ENCODE results near the gene CDH23. TPM values are rescaled to one million over a fixed set of nuclear protein-coding genes. Genes with fewer than 3 reads are reported as not detected.

The CDH23 gene
- total RNA-seq (1 to 10 TPM; 5.2 to 5.4 TPM), polyA plus RNA-seq (1 to 10 TPM; 1.8 to 2.0 TPM)

- Mint-ChIP-seq H3K9me3 (no peaks in the 10 kb centered on the region), H3K4me3 (peak within 1 kb of the TSS; percentile 58 to 85 (median 73)), H3K36me3 (no peaks in the 10 kb centered on the region), H3K27me3 (peaks cover 48 to 55% of the 10 kb centered on the region in 2 donors), H3K4me1 (peaks cover 4 to 14% (median 9%) of the 10 kb centered on the region in 4 donors), H3K27ac (no peak within 1 kb of the TSS)
- no peak for DNase-seq
- Histone ChIP-seq H3K4me1 (ENCODE audit: insufficient read depth, low read length) (peaks cover 8% of the 10 kb centered on the region), H3K9me3 (ENCODE audit: control insufficient read depth in 1 of 2, low read length in 2 of 2) (no peaks in the 10 kb centered on the region), H3K27ac (ENCODE audit: low read depth, low read length) (no peak within 1 kb of the TSS), H3K36me3 (ENCODE audit: insufficient read depth, low read length) (no peaks in the 10 kb centered on the region), H3K4me3 (ENCODE audit: low read length in 2 of 2) (no peak within 1 kb of the TSS), H3K27me3 (ENCODE audit: insufficient read depth, low read length) (peaks cover 30% of the 10 kb centered on the region)
- POLR2A ChIA-PET (ENCODE audit: partially characterized antibody): interaction anchor here (0.7 kb wide), 1 partner anchor 20 kb away, joined by 3 read pairs; no protein-coding TSS in a partner anchor
- intact Hi-C loops (cut with micrococcal nuclease): no loop called here
- CTCF ChIA-PET (ENCODE audit: partially characterized antibody): interaction anchor here (1.9 kb wide), 2 partner anchors 12 to 174 kb away, joined by 7 read pairs; no protein-coding TSS in a partner anchor
Measured at GRCh38 chr10:71396711-71397295, at the start of gene CDH23. CDH23 (plus strand) TSS chr10:71396920; CDS start chr10:71439832, 42,912 bp downstream.

GRCh38 chr10:71347587-71348395 is 48.9 kb upstream of the CDH23 start:
- Mint-ChIP-seq H3K4me1 (peaks cover 0 to 8% (median 0%) of the 10 kb centered on the region in 4 donors), H3K27me3 (no peaks in the 10 kb centered on the region), H3K4me3 (no peak overlapping the region), H3K36me3 (peaks cover 4 to 12% of the 10 kb centered on the region in 2 donors), H3K9me3 (no peaks in the 10 kb centered on the region), H3K27ac (no peak overlapping the region)
- no peak for DNase-seq
- Histone ChIP-seq H3K9me3 (ENCODE audit: control insufficient read depth in 1 of 2, low read length in 2 of 2) (no peaks in the 10 kb centered on the region), H3K27me3 (ENCODE audit: insufficient read depth, low read length) (no peaks in the 10 kb centered on the region), H3K4me3 (ENCODE audit: low read length in 2 of 2) (no peak overlapping the region), H3K4me1 (ENCODE audit: insufficient read depth, low read length) (no peaks in the 10 kb centered on the region), H3K36me3 (ENCODE audit: insufficient read depth, low read length) (no peaks in the 10 kb centered on the region), H3K27ac (ENCODE audit: low read depth, low read length) (no peak overlapping the region)
- ChIA-PET POLR2A (ENCODE audit: partially characterized antibody) (no interaction called here), CTCF (ENCODE audit: partially characterized antibody) (no interaction called here)
- intact Hi-C loops (cut with micrococcal nuclease): no loop called here

GRCh38 chr10:71348850-71349249 is 47.9 kb upstream of the CDH23 start:
- Mint-ChIP-seq H3K27me3 (no peaks in the 10 kb centered on the region), H3K4me3 (no peak overlapping the region), H3K4me1 (peaks cover 0 to 8% (median 0%) of the 10 kb centered on the region in 4 donors), H3K9me3 (no peaks in the 10 kb centered on the region), H3K27ac (peak overlapping the region in 1 of 7 donors; percentile 15), H3K36me3 (peaks cover 13 to 19% of the 10 kb centered on the region in 2 donors)
- intact Hi-C loops (cut with micrococcal nuclease): no loop called here
- ChIA-PET CTCF (ENCODE audit: partially characterized antibody) (interaction anchor here (0.8 to 0.9 kb wide), 2 partner anchors 29 to 36 kb away, joined by 3 read pairs; no protein-coding TSS in a partner anchor), POLR2A (ENCODE audit: partially characterized antibody) (no interaction called here)
- H3K27ac ChIP-seq (ENCODE audit: low read depth, low read length): no peak overlapping the region
- no peaks in the 10 kb centered on the region for H3K9me3 ChIP-seq (ENCODE audit: control insufficient read depth in 1 of 2, low read length in 2 of 2)
- DNase-seq: no peak
- no peak overlapping the region for H3K4me3 ChIP-seq (ENCODE audit: low read length in 2 of 2)
- no peaks in the 10 kb centered on the region for H3K36me3 ChIP-seq (ENCODE audit: insufficient read depth, low read length)
- no peaks in the 10 kb centered on the region for H3K4me1 ChIP-seq (ENCODE audit: insufficient read depth, low read length)
- H3K27me3 ChIP-seq (ENCODE audit: insufficient read depth, low read length): no peaks in the 10 kb centered on the region

- H3K4me3 Mint-ChIP-seq: no peak overlapping the region
- no peak for DNase-seq
- H3K9me3 Mint-ChIP-seq: no peaks in the 10 kb centered on the region
- H3K27ac Mint-ChIP-seq: no peak overlapping the region
- no peaks in the 10 kb centered on the region for H3K9me3 ChIP-seq (ENCODE audit: control insufficient read depth in 1 of 2, low read length in 2 of 2)
- H3K36me3 Mint-ChIP-seq: peaks cover 14 to 23% of the 10 kb centered on the region in 2 donors
- no peak overlapping the region for H3K27ac ChIP-seq (ENCODE audit: low read depth, low read length)
- H3K4me1 Mint-ChIP-seq: peaks cover 0 to 8% (median 0%) of the 10 kb centered on the region in 4 donors
- no peak overlapping the region for H3K4me3 ChIP-seq (ENCODE audit: low read length in 2 of 2)
- no peaks in the 10 kb centered on the region for H3K27me3 ChIP-seq (ENCODE audit: insufficient read depth, low read length)
- H3K27me3 Mint-ChIP-seq: no peaks in the 10 kb centered on the region
- POLR2A ChIA-PET (ENCODE audit: partially characterized antibody): no interaction called here
- CTCF ChIA-PET (ENCODE audit: partially characterized antibody): interaction anchor here (0.9 kb wide), 1 partner anchor 35 kb away, joined by 3 read pairs; no protein-coding TSS in a partner anchor
- no peaks in the 10 kb centered on the region for H3K36me3 ChIP-seq (ENCODE audit: insufficient read depth, low read length)
- intact Hi-C loops (cut with micrococcal nuclease): no loop called here
- no peaks in the 10 kb centered on the region for H3K4me1 ChIP-seq (ENCODE audit: insufficient read depth, low read length)
Measured at GRCh38 chr10:71349406-71349805, 47.3 kb upstream of the CDH23 start.

- no peaks in the 10 kb centered on the region for H3K4me1 ChIP-seq (ENCODE audit: insufficient read depth, low read length)
- peaks cover 14 to 32% of the 10 kb centered on the region in 2 donors for H3K36me3 Mint-ChIP-seq
- DNase-seq: no peak
- peaks cover 0 to 8% (median 0%) of the 10 kb centered on the region in 4 donors for H3K4me1 Mint-ChIP-seq
- H3K9me3 Mint-ChIP-seq: no peaks in the 10 kb centered on the region
- H3K27ac Mint-ChIP-seq: no peak overlapping the region
- intact Hi-C loops (cut with micrococcal nuclease): no loop called here
- H3K36me3 ChIP-seq (ENCODE audit: insufficient read depth, low read length): peaks cover 2% of the 10 kb centered on the region
- ChIA-PET CTCF (ENCODE audit: partially characterized antibody) (interaction anchor here (1.3 to 1.8 kb wide), 2 partner anchors 10 to 219 kb away, joined by 3 to 4 read pairs; no protein-coding TSS in a partner anchor), POLR2A (ENCODE audit: partially characterized antibody) (no interaction called here)
- no peak overlapping the region for H3K27ac ChIP-seq (ENCODE audit: low read depth, low read length)
- H3K27me3 Mint-ChIP-seq: no peaks in the 10 kb centered on the region
- H3K27me3 ChIP-seq (ENCODE audit: insufficient read depth, low read length): no peaks in the 10 kb centered on the region
- no peak overlapping the region for H3K4me3 Mint-ChIP-seq
- no peak overlapping the region for H3K4me3 ChIP-seq (ENCODE audit: low read length in 2 of 2)
- H3K9me3 ChIP-seq (ENCODE audit: control insufficient read depth in 1 of 2, low read length in 2 of 2): no peaks in the 10 kb centered on the region
Measured at GRCh38 chr10:71351087-71351486, 45.6 kb upstream of the CDH23 start.

- H3K27me3 Mint-ChIP-seq: no peaks in the 10 kb centered on the region
- CTCF ChIA-PET (ENCODE audit: partially characterized antibody): interaction anchor here (1.3 to 1.8 kb wide), 2 partner anchors 9 to 38 kb away, joined by 3 read pairs; no protein-coding TSS in a partner anchor
- H3K27ac Mint-ChIP-seq: no peak overlapping the region
- H3K9me3 Mint-ChIP-seq: no peaks in the 10 kb centered on the region
- no peaks in the 10 kb centered on the region for H3K27me3 ChIP-seq (ENCODE audit: insufficient read depth, low read length)
- no peak overlapping the region for H3K27ac ChIP-seq (ENCODE audit: low read depth, low read length)
- H3K36me3 Mint-ChIP-seq: peaks cover 14 to 37% of the 10 kb centered on the region in 2 donors
- POLR2A ChIA-PET (ENCODE audit: partially characterized antibody): no interaction called here
- no peaks in the 10 kb centered on the region for H3K4me1 ChIP-seq (ENCODE audit: insufficient read depth, low read length)
- H3K4me1 Mint-ChIP-seq: peaks cover 0 to 8% (median 0%) of the 10 kb centered on the region in 4 donors
- H3K4me3 ChIP-seq (ENCODE audit: low read length in 2 of 2): no peak overlapping the region
- peaks cover 4% of the 10 kb centered on the region for H3K36me3 ChIP-seq (ENCODE audit: insufficient read depth, low read length)
- H3K4me3 Mint-ChIP-seq: no peak overlapping the region
- DNase-seq: no peak
- no peaks in the 10 kb centered on the region for H3K9me3 ChIP-seq (ENCODE audit: control insufficient read depth in 1 of 2, low read length in 2 of 2)
- intact Hi-C loops (cut with micrococcal nuclease): no loop called here
Measured at GRCh38 chr10:71351628-71352319, 44.9 kb upstream of the CDH23 start.

GRCh38 chr10:71353639-71354038 is 43.1 kb upstream of the CDH23 start:
- H3K9me3 ChIP-seq (ENCODE audit: control insufficient read depth in 1 of 2, low read length in 2 of 2): no peaks in the 10 kb centered on the region
- ChIA-PET POLR2A (ENCODE audit: partially characterized antibody) (no interaction called here), CTCF (ENCODE audit: partially characterized antibody) (no interaction called here)
- no peaks in the 10 kb centered on the region for H3K27me3 ChIP-seq (ENCODE audit: insufficient read depth, low read length)
- H3K4me1 Mint-ChIP-seq: peaks cover 0 to 8% (median 0%) of the 10 kb centered on the region in 4 donors
- H3K4me3 ChIP-seq (ENCODE audit: low read length in 2 of 2): no peak overlapping the region
- intact Hi-C loops (cut with micrococcal nuclease): no loop called here
- H3K9me3 Mint-ChIP-seq: no peaks in the 10 kb centered on the region
- no peak overlapping the region for H3K27ac Mint-ChIP-seq
- peaks cover 12% of the 10 kb centered on the region for H3K36me3 ChIP-seq (ENCODE audit: insufficient read depth, low read length)
- H3K4me3 Mint-ChIP-seq: no peak overlapping the region
- no peaks in the 10 kb centered on the region for H3K27me3 Mint-ChIP-seq
- H3K36me3 Mint-ChIP-seq: peaks cover 27 to 49% of the 10 kb centered on the region in 2 donors
- DNase-seq: no peak
- H3K27ac ChIP-seq (ENCODE audit: low read depth, low read length): no peak overlapping the region
- H3K4me1 ChIP-seq (ENCODE audit: insufficient read depth, low read length): no peaks in the 10 kb centered on the region

Data from CD4-positive, alpha-beta memory T cell (primary cell).